ENCODE results near the gene CELF2. TPM values are rescaled to one million over a fixed set of nuclear protein-coding genes. Genes with fewer than 3 reads are reported as not detected.

Gene CELF2
- total RNA-seq, 2 donors from 2014 or later, result 70.6 to 80.6 TPM

- intact Hi-C loops (cut with DNase I), result no loop called here
- DNase-seq (ENCODE audit: low spot score), result no peak
Measured at GRCh38 chr10:11002485-11002884, 15.2 kb upstream of the CELF2 start.

DNA sequence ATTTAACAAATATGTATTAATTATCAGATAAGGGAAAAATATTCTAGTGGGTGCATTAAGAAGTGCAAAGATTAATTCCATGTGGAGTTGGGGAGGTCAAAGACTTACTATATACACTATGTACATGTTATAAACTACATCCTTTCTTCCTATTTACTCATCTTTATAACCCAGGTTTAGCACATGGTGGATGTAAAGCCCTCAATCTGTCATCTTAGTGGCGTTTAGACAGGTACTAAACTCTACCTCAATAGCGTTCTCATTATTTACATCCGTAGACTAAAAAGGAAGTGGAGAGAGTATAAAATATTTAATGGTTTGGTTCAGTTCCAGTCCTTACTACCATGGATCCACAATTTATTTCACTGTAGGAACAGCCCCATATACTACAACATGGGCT is 14.8 kb upstream of the CELF2 start:
- intact Hi-C loops (cut with DNase I), result no loop called here
- no peak for DNase-seq (ENCODE audit: low spot score)

DNA sequence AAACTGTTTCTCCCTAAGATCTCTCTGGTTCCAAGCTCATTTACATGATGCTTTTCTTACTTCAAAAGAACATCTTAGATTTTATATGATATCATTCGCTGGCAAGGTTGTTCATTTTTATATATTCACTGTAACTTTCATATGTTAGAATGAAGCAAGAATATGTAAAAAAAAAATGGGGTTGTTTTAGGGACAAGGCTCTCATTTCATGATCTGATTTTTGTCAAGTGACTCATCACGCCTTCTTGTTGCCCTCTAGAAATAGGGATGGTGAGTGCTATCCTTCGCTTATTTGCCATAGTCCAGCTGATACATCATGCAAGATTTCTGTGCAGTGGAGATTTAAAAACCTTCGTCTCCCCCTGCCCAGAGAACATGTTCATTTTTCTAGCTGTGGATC is 14.0 kb upstream of the CELF2 start:
- intact Hi-C loops (cut with DNase I), result no loop called here
- no peak for DNase-seq (ENCODE audit: low spot score)

- intact Hi-C loops (cut with DNase I), result no loop called here
- no peak for DNase-seq (ENCODE audit: low spot score)
Measured at GRCh38 chr10:11004144-11005077, 13.3 kb upstream of the CELF2 start.

DNA sequence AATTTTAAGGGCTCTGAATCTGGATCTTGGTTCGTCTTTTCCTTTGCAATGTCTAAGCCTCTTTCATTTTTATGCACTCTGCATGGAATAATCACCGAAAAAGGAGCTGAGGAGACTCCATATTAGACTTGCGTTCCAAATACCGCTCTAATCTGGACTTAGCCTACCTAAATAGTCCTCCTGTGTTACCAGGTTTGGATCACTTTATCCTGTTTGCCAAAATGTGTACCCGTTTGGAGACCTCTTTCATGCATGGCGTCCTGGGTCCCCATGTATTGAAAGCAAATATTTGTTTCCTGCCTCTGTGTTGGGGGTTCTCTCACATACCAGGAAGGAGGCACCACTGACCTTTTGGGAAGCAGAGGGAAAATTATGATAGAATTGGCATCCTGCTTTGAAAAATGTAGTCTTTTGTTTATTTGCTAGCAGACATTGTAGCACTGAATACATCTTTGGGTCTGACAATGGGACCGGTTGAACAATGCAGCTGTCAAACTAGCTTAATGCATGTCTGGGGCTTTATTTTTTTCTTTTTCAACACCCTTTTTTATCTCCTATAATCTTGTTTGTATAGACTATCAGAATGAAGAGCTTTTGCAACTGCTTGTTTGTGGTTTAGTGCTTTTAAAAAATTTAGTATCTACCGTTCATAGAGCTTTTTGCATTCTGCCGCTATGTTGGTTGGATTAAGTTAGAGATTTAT is 11.8 kb upstream of the CELF2 start:
- DNase-seq (ENCODE audit: low spot score), result no peak
- intact Hi-C loops (cut with DNase I), result no loop called here

- no peak for DNase-seq (ENCODE audit: low spot score)
- intact Hi-C loops (cut with DNase I), result no loop called here
Measured at GRCh38 chr10:11006428-11006825, 11.2 kb upstream of the CELF2 start.

- DNase-seq (ENCODE audit: low spot score), result no peak
- intact Hi-C loops (cut with DNase I), result loop anchor here in 1 of 2 donors (1.0 kb wide), 1 partner anchor 9 kb away; no protein-coding TSS in a partner anchor
Measured at GRCh38 chr10:11007476-11008020, 10.1 kb upstream of the CELF2 start.

GRCh38 chr10:11009471-11010308 is 8.0 kb upstream of the CELF2 start:
- intact Hi-C loops (cut with DNase I), result no loop called here
- DNase-seq (ENCODE audit: low spot score), result no peak

DNA sequence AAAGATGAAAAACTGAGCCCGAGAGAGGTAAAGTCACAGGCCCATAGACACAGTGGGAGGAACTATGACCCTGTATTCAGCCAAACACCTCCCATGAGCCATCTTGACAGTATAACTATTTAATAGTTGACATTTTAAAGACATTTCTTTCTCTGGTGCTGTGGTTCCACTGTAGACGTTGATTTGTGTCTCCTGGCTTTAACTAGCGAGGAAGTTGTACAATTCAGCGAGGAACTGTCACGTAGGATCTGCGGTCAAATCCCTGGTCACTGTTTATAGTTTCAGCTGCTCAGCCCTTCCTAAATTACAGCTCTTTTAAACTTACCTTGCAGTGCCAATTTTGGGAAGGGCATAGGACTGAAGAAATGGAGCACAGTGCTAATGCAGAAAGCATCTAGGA is 7.1 kb upstream of the CELF2 start:
- DNase-seq (ENCODE audit: low spot score), result no peak
- intact Hi-C loops (cut with DNase I), result no loop called here

DNA sequence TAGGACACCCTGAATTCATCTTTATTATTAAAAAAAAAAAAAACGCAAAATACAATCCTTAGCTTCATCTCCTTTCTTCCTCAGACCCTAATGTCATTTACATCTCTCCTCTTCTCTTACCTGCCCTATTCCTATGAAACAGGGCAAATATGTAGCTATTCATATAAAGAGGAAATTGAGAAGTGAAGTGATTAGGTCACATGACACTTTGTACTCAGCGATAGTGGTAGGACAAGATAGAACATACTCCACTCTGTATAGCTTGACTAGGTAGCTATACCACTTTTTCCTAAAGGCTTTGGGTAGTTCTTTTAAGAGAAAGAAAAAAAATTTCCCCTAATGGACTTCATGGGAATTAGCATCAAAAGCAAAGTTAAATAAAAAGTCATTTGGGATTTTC is 6.2 kb upstream of the CELF2 start:
- DNase-seq (ENCODE audit: low spot score), result no peak
- intact Hi-C loops (cut with DNase I), result no loop called here

- DNase-seq (ENCODE audit: low spot score), result no peak
Measured at GRCh38 chr10:11011984-11012383, 5.7 kb upstream of the CELF2 start.

GRCh38 chr10:11012421-11013295 is 5.0 kb upstream of the CELF2 start:
- no peak for DNase-seq (ENCODE audit: low spot score)
- intact Hi-C loops (cut with DNase I), result no loop called here

More at GRCh38 chr10:11011984-11012383, 5.7 kb upstream of the CELF2 start:
- intact Hi-C loops (cut with DNase I), result no loop called here

- intact Hi-C loops (cut with DNase I), result no loop called here
- DNase-seq (ENCODE audit: low spot score), result no peak
Measured at GRCh38 chr10:11013836-11014235, 3.8 kb upstream of the CELF2 start.

GRCh38 chr10:11014671-11015445 is 2.8 kb upstream of the CELF2 start:
- DNase-seq (ENCODE audit: low spot score), result no peak
- intact Hi-C loops (cut with DNase I), result no loop called here

- intact Hi-C loops (cut with DNase I), result no loop called here
- no peak for DNase-seq (ENCODE audit: low spot score)
Measured at GRCh38 chr10:11015446-11015934, 2.2 kb upstream of the CELF2 start.

DNA sequence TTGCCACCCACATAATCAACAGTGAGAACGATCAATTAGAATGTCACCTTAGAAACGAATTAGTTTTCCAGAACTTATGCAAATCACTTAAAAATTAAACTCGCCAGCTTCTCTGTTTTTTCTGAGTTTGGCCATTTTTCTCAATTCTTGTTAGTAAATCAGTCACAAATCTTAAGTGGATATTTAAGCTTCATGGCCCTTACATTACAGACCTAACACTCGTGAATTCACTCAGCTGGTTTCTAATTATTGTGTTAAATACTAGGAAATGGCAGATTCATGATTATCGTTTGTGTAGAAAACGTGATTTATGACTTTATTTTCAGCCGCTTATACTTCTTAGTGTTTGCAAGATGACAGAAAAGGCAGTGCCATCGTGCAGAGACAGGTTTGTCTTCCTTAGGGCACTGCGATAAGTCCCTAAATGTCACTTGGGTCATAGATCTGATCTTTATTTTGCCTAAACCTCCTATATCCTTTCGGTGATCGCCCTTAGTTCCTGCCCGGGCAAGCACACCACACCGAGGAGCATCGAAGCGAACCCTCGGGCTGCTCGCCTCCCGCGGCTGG is 587 bp upstream of the CELF2 start:
- DNase-seq (ENCODE audit: low spot score), result no peak
- intact Hi-C loops (cut with DNase I), result loop anchor here in 1 of 2 donors (1.0 kb wide), 1 partner anchor 9 kb away; no protein-coding TSS in a partner anchor

DNA sequence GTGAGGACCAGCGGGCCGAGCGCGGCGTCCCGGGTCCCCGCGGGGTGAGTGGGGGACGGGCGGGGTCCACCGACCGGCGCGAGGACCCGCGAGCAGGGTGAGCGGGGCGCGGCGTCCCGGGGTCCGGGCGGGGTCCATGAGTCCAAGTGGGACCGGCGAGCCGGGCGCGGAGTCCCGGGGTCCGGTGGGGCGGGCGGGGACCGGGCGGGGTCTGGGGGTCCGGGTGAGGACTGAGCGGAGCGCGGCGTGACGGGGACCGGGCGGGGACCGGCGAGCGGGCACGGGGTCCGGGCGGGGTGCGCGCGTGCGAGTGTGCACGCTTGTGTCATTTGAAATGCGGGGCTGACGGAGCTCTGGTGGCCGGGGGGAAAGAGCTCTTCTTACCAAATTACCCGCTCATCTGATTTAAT is 765 bp downstream of the CELF2 start:
- intact Hi-C loops (cut with DNase I), result no loop called here
- DNase-seq (ENCODE audit: low spot score), result peak; percentile 82

Data from posterior vena cava (tissue), 2 donors.